GM18909 (cell line): ENCODE measurements around the gene GLB1L2.
"Not testable (repeated sequence)": the region's sequence is repeated elsewhere in the genome, so short reads cannot be mapped to it uniquely, and the experiment has no call there.

Experiments used
- ATAC-seq: cut with Tn5 transposase; IDR thresholded peaks from one replicate; pipeline ENCODE4 v1.9.1; 2021; ENCODE audit warnings: mild to moderate bottlenecking; ENCODE audit not compliant: unreplicated experiment, poor library complexity

GLB1L2 gene

GRCh38 chr11:134331354-134332188 lies at the start of gene GLB1L2:
Gene GLB1L2, plus strand, starts transcription at chr11:134331988. Its CDS starts 74 bp downstream, at chr11:134332062.
- peak; percentile 72 for ATAC-seq

- no peak for ATAC-seq
Measured at GRCh38 chr11:134282121-134283045, 49.4 kb upstream of the GLB1L2 start.

DNA sequence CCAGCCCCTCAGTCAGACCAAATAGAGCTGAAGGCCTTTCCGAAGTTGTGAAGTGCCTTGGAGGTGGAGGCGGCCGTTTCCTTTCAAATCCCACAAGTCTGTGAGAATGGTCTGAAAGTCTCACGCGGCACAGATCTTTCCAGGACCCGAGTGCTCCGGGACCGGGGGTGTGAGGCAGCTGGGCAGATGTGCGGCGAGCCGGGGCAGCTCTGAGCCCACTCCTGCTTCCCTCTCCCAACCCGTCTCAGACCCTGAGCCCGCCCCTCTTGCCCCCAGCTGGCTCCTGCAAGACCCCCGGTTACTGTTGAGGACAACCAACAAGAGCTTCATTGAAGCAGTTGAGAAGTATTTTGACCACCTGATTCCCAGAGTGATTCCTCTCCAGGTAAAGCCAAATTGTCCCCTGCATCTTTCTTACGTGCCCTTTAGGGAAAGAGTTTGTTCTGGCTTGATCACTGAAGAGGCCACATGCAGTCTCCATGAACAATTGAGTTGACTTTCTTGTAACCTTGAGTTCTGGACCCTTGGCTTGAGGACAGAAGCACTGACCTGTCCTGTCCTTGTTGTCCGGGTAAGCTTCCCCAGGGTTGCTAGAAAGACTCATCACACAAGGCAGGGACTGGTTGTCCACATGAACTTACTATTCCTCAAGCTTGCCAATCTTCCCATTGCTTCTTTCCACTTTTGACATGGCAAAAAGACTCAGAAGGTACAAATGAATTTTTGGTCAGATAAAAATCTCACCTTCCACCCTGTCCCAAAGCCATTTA lies 48.1 kb upstream of the GLB1L2 start:
- ATAC-seq = no peak

DNA sequence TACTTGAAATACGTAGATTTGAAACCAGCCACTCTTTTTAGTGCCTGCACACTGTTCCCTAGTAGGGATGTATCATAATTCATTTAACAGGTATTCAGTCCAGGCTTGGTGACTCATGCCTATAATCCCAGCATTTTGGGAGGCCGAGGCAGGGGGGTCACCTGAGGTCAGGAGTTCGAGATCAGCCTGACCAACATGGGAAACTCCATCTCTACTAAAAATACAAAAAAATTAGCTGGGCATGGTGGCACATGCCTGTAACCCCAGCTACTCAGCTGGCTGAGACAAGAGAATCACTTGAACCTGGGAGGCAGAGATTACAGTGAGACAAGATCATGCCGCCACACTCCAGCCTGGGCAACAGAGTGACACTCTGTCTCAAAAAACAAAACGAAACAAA lies 47.4 kb upstream of the GLB1L2 start:
- not testable (repeated sequence) for ATAC-seq

DNA sequence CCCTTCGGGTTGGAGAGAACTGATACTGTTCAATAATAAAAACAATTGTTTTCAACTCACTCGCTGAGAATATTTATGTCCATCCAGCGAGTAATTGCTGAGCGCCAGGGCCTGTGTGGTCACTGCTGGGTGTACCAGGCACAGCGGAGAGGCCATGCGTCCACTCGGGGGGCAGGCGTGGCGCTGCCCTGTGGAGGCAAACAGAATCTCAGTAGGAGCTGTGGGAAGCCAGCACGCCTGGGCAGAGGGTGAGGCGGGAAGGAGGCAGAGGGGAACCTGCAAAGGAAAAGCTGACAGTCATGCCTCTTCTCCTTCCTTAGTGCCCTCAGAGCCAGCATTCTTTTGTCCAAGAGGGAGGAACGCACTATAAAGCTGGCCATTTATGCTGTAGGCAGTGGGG lies 44.2 kb upstream of the GLB1L2 start:
- ATAC-seq = no peak

GRCh38 chr11:134288486-134288885 lies 43.3 kb upstream of the GLB1L2 start:
- ATAC-seq = no peak

- no peak for ATAC-seq
Measured at GRCh38 chr11:134289167-134289566, 42.6 kb upstream of the GLB1L2 start.

DNA sequence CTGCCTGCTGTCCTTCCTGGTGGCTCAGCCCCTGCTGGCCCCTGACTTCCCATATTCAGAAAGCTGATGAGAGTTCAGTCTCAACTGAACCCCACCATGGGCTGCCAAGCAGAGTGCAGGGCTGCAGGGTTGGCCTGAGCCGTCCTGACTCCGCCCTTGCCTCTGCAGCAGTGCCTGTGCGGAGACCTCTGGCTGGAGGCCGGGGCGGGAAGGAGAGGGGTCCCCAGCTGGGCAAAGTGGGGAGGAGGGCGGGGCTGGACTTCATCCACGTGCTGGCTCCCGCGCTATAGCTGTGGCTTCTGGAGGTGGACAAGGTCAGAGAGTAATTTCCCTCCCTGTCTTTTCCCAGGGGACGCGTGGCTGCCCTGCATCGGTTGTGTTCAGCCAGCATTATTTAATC lies 42.0 kb upstream of the GLB1L2 start:
- ATAC-seq = no peak

DNA sequence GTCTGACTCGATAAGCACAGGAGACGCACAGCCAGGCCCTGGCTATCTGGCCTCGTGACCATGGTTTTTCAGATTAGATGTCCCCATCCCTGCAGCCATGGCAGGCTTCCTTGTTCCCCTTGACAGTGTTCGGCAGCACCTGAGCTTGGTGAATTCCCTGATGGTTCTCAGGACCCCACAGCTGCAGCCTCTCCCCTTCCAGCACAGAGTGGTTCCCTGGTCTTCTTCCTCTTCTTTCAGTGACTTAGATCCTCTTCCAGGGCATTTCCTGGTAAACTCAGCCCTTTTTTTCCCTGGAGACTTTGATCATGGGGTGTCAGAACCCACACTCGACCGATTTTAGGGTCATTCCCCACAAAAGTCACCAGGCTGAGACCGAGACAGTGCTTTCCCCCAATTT lies 41.1 kb upstream of the GLB1L2 start:
- ATAC-seq = no peak

DNA sequence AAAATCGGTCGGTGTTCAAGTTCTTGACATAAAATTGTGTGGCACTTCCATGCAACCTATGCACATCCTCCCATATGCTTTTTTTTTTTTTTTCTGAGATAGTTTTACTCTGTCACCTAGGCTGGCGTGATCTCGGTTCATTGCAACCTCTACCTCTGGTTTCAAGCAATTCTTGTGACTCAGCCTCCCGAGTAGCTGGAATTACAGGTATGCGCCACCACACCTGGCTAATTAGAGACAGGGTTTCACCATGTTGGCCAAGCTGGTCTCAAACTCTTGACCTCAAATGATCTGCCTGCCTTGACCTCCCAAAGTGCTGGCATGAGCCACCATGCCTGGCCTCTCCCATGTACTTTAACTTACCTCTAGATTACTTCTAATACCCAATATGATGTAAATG lies 40.6 kb upstream of the GLB1L2 start:
- ATAC-seq = no peak

DNA sequence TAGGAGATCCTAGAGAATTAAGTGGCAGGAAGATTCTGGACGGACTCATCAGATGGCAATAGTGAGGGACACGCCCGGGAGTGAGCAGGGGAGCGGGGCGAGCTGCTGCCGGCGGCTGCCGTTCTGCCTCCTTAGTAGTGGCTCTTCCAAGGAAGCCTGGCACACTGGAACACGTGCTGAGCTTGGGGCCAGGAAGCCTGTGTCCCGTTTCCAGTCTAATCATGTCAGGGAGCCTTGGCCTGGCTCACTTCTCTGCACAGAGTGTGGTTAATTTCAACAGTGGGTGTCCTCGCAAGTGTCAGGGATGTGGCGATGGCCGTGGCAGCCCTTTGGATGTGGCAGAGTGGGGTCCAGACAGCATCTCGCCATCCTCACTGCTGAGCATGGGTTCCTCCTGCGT lies 39.1 kb upstream of the GLB1L2 start:
- ATAC-seq = no peak

DNA sequence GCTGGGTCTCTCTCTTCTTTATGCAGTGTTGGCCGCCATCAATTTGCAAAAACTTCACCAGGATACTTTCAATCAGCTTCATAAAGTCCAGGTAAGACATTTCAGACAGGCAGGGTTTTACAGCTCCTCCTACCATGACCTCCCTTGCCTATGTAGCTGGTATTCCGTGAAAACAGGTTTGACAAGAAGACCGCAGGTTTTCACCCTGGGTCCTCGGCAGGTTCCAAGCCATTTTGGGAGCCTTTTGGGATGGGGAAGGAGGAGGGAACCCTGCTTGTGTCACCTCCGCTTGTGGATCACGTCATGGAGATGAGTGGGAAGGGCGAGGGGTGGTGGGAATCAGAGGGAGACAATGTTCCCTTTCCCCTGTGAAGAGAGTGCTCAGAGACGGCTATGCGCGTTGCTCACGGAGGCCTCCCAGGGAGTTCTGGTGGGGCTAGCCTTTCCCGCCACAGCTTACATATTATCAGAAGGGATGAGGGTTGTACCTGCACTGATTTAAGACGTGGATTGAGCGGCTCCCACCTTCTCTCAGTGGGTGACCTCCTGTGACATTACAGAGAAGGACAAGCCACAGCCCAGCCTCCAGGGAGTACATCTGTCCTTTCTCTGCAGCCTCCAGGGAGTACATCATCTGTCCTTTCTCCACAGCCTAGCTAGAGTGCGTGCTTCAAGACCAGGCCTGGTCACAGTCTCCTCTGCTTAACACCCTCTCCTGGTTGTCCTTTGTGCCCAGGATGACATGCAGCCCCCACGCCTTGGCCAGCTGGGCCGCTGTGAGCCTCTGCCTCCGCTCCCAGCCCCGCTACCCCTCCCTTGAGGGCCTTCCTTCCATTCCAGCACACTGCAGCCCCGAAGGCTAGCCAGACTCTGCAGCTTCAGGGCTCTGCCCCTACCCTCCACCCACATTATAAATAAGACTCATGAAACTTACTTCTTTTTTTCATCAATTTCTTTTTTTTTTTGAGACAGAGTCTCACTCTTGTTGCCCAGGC lies 38.4 kb upstream of the GLB1L2 start:
- ATAC-seq = no peak

- ATAC-seq = no peak
Measured at GRCh38 chr11:134294664-134295063, 37.1 kb upstream of the GLB1L2 start.

DNA sequence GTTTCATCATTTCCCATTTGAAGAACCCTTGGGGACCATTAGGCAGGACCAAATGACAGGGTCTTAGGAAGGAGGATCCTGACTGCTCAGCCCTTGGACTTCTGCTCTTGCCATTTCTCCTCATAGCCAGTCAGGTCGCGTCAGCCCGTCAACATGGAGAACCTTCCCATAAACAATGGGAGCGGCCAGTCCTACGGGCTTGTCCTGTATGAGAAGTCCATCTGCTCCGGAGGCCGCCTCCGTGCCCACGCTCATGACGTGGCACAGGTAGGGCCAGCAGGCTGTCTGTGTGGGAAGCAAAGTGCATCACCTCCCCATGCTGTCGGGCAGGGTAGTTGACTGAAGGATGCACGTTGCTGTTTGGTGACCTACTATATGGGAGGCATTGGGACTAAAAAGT lies 19.6 kb upstream of the GLB1L2 start:
- ATAC-seq = no peak

GRCh38 chr11:134312807-134313206 lies 19.0 kb upstream of the GLB1L2 start:
- ATAC-seq = no peak

GRCh38 chr11:134313379-134313778 lies 18.4 kb upstream of the GLB1L2 start:
- no peak for ATAC-seq

GRCh38 chr11:134313821-134314607 lies 17.8 kb upstream of the GLB1L2 start:
- ATAC-seq = no peak

DNA sequence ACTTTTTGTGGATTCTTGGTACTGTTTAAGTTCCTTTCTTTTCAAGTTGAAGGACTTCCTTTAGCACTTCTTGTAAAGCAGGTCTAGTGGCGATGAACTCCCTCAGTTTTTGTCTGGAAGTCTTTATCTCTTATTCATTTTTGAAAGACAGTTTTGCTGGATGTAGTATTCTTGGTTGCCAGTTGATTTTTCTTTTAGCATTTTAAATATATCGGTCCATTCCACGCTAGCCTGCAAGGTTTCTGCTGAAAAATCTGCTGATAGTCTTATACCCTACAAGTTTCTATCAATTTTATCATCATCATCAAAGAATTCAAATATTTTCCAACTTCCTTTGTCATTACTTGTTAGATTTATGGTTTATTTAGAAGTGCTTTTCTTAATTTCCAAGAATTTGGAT lies 14.7 kb upstream of the GLB1L2 start:
- no peak for ATAC-seq

- ATAC-seq = not testable (repeated sequence)
Measured at GRCh38 chr11:134321373-134321772, 10.4 kb upstream of the GLB1L2 start.
